ACC112 (cell line): Measurements from ENCODE around the gene STARD10.

Source experiments
- H2AFZ ChIP-seq: fragments of 200-600 bp; sonication (generic); one replicate; pipeline ENCODE4 v1.6.0; 2017; ENCODE audit warnings: antibody characterized with exemption, low read length; ENCODE audit not compliant: unreplicated experiment
- H3K27ac ChIP-seq: fragments of 200-600 bp; sonication (generic); 2 replicates; pipeline ENCODE4 v1.5.1; 2014; ENCODE audit warnings: low read depth, mild to moderate bottlenecking, antibody characterized with exemption, low read length, moderate library complexity
- H3K27me3 ChIP-seq: fragments of 200-600 bp; sonication (generic); 2 replicates; pipeline ENCODE4 v1.6.1; 2014; ENCODE audit warnings: mild to moderate bottlenecking, antibody characterized with exemption, low read length, moderate library complexity, mixed read lengths; ENCODE audit not compliant: insufficient read depth
- H3K36me3 ChIP-seq: fragments of 200-600 bp; sonication (generic); 2 replicates; pipeline ENCODE4 v1.6.1; 2016; ENCODE audit warnings: mild to moderate bottlenecking, antibody characterized with exemption, low read length, moderate library complexity, mixed read lengths; ENCODE audit not compliant: insufficient read depth
- H3K4me1 ChIP-seq: fragments of 200-600 bp; sonication (generic); one replicate; pipeline ENCODE4 v1.6.1; 2016; ENCODE audit warnings: low read length, mixed read lengths; ENCODE audit not compliant: insufficient read depth, unreplicated experiment, control insufficient read depth
- H3K4me3 ChIP-seq: fragments of 200-600 bp; sonication (generic); 2 replicates; pipeline ENCODE4 v1.5.1; 2014; ENCODE audit warnings: mild to moderate bottlenecking, low read depth, low read length
- H3K79me2 ChIP-seq: fragments of 200-600 bp; sonication (generic); one replicate; pipeline ENCODE4 v1.6.0; 2016; ENCODE audit warnings: low read length; ENCODE audit not compliant: control insufficient read depth, unreplicated experiment, insufficient read depth

STARD10 gene

GRCh38 chr11:72772059-72772458 is 21.8 kb downstream of the STARD10 start:
- Histone ChIP-seq H3K4me1 (peaks cover 27% of the 10 kb centered on the region), H3K27me3 (no peaks in the 10 kb centered on the region), H3K36me3 (no peaks in the 10 kb centered on the region), H3K79me2 (no peaks in the 10 kb centered on the region), H3K4me3 (no peak overlapping the region), H2AFZ (no peak overlapping the region), H3K27ac (no peak overlapping the region)

GRCh38 chr11:72771507-72771906 is 22.3 kb downstream of the STARD10 start:
- Histone ChIP-seq H3K27me3 (no peaks in the 10 kb centered on the region), H3K36me3 (no peaks in the 10 kb centered on the region), H3K27ac (no peak overlapping the region), H3K4me1 (peaks cover 27% of the 10 kb centered on the region), H3K79me2 (no peaks in the 10 kb centered on the region), H3K4me3 (no peak overlapping the region), H2AFZ (no peak overlapping the region)

GRCh38 chr11:72770799-72771198 is 23.0 kb downstream of the STARD10 start:
- Histone ChIP-seq H3K4me3 (no peak overlapping the region), H3K27ac (no peak overlapping the region), H3K79me2 (no peaks in the 10 kb centered on the region), H3K4me1 (peaks cover 27% of the 10 kb centered on the region), H3K27me3 (no peaks in the 10 kb centered on the region), H3K36me3 (no peaks in the 10 kb centered on the region), H2AFZ (no peak overlapping the region)

GRCh38 chr11:72769680-72770079 is 24.2 kb downstream of the STARD10 start:
- H3K4me1 ChIP-seq = peaks cover 27% of the 10 kb centered on the region
- H3K36me3 ChIP-seq = no peaks in the 10 kb centered on the region
- no peak overlapping the region for H3K4me3 ChIP-seq
- H3K27ac ChIP-seq = no peak overlapping the region
- H2AFZ ChIP-seq = no peak overlapping the region
- no peaks in the 10 kb centered on the region for H3K79me2 ChIP-seq
- no peaks in the 10 kb centered on the region for H3K27me3 ChIP-seq

- no peaks in the 10 kb centered on the region for H3K27me3 ChIP-seq
- no peak overlapping the region for H3K27ac ChIP-seq
- H2AFZ ChIP-seq = no peak overlapping the region
- peaks cover 23% of the 10 kb centered on the region for H3K4me1 ChIP-seq
- H3K36me3 ChIP-seq = no peaks in the 10 kb centered on the region
- no peak overlapping the region for H3K4me3 ChIP-seq
- H3K79me2 ChIP-seq = no peaks in the 10 kb centered on the region
These were observed 25.3 kb downstream of the STARD10 start for GRCh38 chr11:72768581-72768980.

- Histone ChIP-seq H3K36me3 (no peaks in the 10 kb centered on the region), H3K27ac (no peak overlapping the region), H3K79me2 (no peaks in the 10 kb centered on the region), H3K4me3 (no peak overlapping the region), H3K27me3 (no peaks in the 10 kb centered on the region), H2AFZ (no peak overlapping the region), H3K4me1 (peaks cover 12% of the 10 kb centered on the region)
These were observed 26.4 kb downstream of the STARD10 start for GRCh38 chr11:72767203-72768062.

- Histone ChIP-seq H3K27me3 (no peaks in the 10 kb centered on the region), H3K27ac (no peak overlapping the region), H3K4me1 (peaks cover 4% of the 10 kb centered on the region), H3K4me3 (no peak overlapping the region), H3K36me3 (no peaks in the 10 kb centered on the region), H2AFZ (no peak overlapping the region), H3K79me2 (no peaks in the 10 kb centered on the region)
These were observed 27.5 kb downstream of the STARD10 start for GRCh38 chr11:72766152-72766902.

GRCh38 chr11:72764503-72764902 is 29.3 kb downstream of the STARD10 start:
- no peaks in the 10 kb centered on the region for H3K4me1 ChIP-seq
- H3K36me3 ChIP-seq = no peaks in the 10 kb centered on the region
- no peak overlapping the region for H3K4me3 ChIP-seq

GRCh38 chr11:72763823-72764222 is 30.0 kb downstream of the STARD10 start:
- Histone ChIP-seq H3K27me3 (no peaks in the 10 kb centered on the region), H2AFZ (no peak overlapping the region), H3K79me2 (no peaks in the 10 kb centered on the region), H3K4me3 (no peak overlapping the region), H3K27ac (no peak overlapping the region), H3K36me3 (no peaks in the 10 kb centered on the region), H3K4me1 (no peaks in the 10 kb centered on the region)

More at GRCh38 chr11:72764503-72764902, 29.3 kb downstream of the STARD10 start:
- Histone ChIP-seq H2AFZ (no peak overlapping the region), H3K27me3 (no peaks in the 10 kb centered on the region), H3K79me2 (no peaks in the 10 kb centered on the region), H3K27ac (no peak overlapping the region)

- Histone ChIP-seq H3K27ac (no peak overlapping the region), H2AFZ (no peak overlapping the region), H3K36me3 (no peaks in the 10 kb centered on the region), H3K4me3 (no peak overlapping the region), H3K27me3 (no peaks in the 10 kb centered on the region), H3K79me2 (no peaks in the 10 kb centered on the region), H3K4me1 (no peaks in the 10 kb centered on the region)
These were observed 31.1 kb downstream of the STARD10 start for GRCh38 chr11:72762641-72763304.
